GM19099 (cell line): ENCODE results near the gene TMEM31.

Source experiments
- POLR2A ChIP-seq: IDR thresholded peaks from 3 replicates; pipeline ENCODE4 v1.6.1; 2011; ENCODE audit warnings: low read depth; ENCODE audit not compliant: insufficient read length; ENCODE audit errors: extremely low read depth

Gene TMEM31

DNA sequence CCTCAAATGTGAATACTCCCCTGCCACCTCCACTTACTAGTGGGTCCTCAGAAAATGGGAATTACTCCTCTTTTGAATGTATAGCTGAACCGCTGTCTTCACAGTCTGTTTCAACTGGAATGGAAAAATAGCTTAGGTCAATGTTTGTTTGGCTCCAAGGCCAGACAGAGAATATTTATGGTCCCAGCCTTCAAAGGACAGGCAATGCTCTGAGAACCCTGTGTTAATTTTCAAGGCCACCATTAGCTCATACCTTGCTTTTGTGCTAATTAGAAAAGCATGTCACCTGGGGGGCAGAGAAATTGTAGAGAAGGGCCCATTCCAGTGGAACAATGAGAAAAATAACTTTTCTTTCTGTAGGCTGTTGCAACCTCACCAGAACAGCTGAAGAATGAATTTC lies 19.6 kb upstream of the TMEM31 start:
- no peak for TF ChIP-seq POLR2A

DNA sequence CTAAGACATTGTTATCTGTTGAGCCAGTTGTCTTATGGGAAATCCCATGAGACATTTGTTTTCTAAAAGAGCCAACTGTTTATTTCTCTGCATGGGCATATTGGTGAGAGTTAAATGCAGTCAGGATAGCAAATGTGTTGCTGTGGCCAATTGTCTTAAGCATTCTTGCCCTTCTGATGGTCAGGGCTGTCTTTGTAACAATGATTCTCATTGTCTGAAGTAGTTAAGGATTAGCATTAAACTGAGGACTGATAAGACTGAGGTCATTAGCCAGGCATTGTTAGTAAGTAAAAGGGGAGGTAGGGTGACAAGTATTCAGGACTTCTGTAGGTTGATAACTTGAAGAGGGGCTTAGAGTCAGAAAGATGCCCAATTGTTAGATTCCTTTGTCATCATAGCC lies 13.0 kb upstream of the TMEM31 start:
- no peak for TF ChIP-seq POLR2A

DNA sequence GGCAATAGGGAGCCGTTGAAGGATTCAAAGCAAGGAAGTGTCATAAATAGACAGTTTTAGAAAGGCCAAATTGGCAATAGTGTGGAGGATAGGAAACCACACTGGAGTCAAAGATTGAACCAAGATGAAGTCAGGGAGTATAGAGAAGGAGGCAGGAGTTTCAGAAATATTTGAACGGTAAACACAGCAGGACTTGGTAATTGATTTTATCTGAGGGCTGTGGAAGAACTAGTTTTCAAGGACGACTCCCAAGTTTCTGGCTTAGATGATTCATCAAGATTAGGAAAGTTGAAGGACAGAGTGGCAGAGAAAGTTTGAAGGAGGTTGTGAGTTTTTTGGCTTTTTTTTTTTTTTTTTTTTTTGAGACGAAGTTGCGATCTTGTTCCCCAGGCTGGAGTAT lies 11.5 kb upstream of the TMEM31 start:
- TF ChIP-seq POLR2A: no peak

DNA sequence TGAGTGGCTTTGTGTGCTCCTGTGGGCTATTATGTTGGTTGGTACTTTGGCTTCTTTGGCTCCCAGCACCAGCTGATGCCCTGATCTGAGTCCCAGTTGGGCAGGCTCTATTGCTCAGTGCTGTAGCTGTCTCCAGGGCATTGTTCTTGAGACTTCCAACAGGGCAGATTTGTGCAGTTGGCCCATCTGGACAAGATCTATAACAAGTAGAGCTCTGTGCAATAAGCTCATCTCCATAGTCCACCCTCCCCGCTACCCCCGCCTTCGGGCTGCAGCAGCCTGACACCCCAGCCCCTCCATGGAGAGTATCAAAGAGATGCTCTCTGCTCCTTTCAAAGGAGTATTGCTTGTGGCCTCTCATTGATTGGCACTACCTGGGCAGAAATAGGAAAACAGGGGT lies 5.8 kb upstream of the TMEM31 start:
- TF ChIP-seq POLR2A: no peak

DNA sequence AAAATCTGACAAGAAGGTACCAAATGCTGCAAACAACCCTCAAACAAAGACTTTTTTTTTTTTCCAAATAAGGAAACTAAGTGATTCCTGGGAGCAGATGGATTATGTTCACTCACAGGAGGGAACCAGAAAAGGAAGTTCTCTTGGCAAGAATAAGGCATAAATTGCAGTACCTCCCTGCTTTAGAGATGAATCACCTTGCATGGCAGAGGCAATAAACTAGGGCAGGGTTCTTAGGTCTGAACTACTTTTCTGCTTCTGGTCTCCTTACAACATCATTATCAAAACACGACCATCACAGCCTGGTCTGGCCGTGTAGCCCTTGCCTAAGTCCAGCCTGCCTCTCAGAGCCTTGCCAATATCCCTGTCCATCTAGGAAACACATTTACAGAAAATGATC lies 6.3 kb downstream of the TMEM31 start:
- no peak for TF ChIP-seq POLR2A

DNA sequence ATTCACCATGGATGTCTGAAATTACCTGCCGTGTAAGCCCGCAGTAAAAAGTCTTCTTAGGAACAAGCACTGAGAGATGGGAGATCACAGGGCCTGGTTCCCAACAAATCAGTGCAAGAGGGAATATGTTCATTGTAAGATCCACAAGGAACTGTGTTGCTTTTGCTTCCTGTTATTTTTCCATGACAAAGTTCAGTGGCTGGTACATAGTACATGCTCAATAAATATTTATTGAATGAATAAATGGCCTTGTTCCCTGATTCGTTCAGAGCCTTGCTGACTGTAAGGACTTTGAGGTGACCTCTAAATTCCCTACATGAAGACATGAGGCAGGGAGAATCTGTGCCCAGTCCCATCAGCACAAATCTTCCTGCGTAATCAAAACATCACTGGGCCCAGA lies 7.4 kb downstream of the TMEM31 start:
- no peak for TF ChIP-seq POLR2A

DNA sequence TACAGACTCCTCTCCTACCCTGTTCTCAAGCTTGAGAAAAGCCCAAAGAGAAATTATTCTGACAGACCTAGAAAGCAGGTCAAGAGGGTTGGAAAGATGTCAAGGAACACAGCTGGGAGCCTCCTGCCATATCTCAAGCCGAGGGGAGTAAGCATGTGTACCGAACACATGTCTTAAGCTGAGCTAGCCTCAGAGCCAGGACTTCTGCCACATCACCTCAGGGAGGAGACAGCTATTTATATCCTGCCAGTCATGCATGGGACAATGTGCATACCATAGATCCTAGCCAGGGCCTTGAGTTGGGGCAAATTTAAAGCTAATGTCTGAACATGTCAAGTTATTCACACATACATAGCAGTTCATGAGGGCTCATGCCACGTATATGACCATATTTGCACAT lies 11.8 kb downstream of the TMEM31 start:
- TF ChIP-seq POLR2A: no peak

DNA sequence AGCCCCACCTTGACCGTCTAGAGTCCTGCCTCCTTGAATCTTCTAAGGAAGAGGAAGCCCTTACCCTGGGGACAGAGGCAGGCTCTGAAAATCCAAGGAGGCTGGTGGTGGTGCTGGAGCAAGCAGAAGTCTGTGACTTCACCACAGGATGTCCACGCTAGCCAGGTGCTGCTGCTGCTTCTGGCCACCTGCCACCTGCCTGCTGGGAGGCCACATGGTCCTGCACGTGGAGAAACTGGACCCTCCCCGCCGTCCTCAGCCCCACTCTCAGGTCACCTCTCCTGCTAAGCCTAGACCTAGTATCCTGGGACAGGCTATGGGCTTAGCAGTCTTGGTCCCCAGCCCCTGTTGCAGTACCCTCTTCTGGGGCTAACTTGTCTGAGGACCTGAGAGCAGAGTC lies 15.8 kb downstream of the TMEM31 start:
- TF ChIP-seq POLR2A: no peak

DNA sequence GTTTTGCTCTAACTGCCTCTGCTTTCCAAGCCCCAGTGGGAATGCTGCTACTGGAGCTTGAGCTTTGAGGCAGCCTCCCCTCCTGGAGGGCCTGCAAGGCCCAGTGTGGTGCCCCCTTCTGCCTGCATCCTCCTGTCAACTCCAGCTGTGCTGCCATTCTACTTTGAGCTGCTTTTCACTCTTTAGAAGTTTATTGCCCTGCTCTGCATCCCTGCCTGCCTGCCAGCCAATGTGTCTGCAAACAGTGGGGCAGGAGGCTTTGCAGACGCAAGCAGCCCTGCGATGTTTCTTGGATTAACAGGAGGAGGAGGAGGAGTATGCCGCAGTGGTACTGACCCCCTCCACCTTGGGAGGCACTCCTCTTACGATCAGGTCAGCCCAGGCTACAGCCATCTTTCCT lies 16.4 kb downstream of the TMEM31 start:
- TF ChIP-seq POLR2A: no peak

DNA sequence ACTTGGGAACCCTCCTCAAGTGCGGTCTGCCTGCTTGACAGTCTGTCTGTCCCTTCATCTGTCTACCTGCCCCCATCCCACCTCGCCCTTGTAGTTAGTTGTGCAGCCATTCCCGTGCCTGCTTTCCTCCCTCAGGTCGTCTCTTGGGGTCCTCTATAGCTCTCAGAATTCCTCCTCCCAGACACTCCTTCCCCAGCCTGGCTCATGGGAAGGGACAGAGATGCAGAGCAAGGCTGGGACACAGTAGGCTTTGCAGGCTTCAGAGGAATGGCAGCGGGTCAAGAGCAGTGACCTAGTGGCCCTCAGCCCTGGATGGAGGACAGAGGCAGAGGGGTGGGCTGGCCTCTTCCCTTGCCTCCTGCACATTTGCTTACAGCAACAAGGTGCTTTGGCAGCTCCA lies 18.3 kb downstream of the TMEM31 start:
- no peak for TF ChIP-seq POLR2A

DNA sequence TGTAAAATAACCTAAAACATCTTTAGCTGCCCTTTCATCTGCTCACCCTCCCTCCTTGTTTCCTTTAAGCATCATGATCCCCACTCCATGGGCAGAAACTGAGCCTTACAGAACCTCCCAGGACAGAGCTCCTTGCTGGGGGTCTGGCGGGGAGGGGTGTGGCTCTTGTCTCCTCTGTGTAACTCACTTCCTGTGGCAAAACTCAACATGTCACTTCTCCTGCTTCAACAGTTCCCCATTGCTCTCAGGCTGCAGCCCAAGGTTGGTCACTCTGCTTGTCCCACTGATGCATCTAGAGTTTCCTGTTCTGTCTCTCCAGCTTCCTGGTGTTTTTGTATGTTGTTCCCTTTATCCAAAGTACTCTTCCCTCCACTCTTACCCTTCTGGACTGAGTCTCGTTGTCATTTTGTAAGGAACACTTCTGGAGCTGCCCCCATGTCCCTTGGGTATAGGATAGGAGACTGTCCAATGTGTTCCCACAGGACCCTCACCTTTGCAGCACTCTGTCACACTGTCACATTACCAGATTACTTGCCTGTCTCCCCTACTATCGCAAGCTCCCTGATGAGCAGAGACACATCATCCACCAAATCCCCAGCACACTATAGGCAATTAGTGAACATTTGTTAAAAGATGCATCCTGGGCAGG lies 19.6 kb downstream of the TMEM31 start:
- no peak for TF ChIP-seq POLR2A

DNA sequence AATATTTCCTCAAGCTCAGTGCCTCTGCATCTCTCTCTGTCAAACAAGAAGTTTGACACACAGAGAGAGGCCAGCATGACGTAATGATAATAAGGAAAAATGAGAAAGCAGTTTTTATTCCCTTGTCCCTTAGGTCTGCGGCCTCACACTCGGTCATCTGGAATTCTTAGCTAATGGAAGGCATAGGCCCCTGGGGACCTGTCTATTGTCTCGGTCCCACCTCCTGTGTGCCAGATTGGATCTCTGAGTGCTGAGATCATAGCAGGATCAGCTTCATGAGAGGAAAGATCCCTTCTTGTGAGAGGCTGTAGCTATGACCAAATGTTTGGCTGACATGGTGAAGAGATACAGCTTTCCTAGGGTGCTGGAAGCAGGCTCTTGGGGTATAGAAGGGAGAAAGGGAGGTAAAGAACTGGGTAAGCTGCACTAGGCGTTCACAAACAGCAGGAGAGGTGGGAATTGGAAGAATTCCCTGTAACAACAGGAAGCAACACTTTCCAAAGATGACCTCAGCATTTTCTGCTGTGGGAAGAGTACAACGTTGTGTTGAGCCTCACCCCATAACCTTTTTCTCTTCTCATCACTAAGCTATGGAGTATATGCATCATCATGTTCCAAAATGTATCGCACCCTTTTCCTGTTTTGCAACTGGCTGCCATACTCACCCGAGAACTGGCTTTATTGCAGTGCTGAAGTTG lies 20.2 kb downstream of the TMEM31 start:
- no peak for TF ChIP-seq POLR2A

DNA sequence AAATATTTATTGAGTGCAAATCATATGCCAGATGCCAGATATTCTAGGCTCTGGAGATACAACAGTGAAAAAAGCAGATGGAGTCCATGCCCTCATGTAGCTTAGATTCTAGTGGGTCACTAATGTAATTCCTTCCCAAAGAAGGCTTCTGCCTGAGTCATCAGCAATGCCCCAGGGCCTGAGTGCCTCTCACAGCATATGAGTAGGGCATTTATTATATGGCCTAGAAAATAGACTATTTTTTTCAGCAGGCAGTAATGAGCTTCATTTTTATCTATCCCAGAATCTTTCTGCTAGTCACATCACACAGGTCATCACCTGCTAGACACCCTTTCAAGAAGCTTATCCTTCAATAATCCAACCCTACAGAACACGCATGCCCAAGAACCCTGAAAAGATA lies 22.3 kb downstream of the TMEM31 start:
- TF ChIP-seq POLR2A: no peak

DNA sequence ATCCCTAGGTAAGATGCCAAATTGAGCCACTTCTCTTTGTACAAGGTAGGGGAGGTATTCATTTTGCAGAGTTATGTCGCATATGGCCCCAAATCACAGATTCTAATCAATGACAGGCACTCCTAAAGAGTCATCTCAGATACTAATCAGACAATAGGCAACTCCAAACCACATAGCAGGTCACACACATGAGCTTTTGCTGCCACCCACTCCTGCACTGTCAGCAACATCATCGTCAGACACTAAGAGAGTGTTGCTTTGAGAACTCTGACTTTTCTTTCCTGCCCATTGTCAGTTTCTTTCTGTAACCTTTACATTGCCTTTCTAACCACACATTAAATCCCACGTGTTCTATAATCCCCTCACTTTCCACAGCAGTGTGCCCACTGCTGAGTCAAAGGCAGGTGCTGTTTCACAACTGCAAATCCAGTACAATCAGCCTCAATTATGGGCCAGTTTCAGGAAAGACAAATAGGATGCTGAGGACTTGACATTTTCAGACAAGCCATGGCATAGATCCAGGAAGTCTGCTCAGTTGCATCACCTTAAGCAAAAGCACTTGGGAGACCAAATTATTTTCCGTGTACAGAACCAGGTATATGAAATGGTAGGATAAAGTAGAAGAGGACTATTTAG lies 23.5 kb downstream of the TMEM31 start:
- TF ChIP-seq POLR2A: no peak

DNA sequence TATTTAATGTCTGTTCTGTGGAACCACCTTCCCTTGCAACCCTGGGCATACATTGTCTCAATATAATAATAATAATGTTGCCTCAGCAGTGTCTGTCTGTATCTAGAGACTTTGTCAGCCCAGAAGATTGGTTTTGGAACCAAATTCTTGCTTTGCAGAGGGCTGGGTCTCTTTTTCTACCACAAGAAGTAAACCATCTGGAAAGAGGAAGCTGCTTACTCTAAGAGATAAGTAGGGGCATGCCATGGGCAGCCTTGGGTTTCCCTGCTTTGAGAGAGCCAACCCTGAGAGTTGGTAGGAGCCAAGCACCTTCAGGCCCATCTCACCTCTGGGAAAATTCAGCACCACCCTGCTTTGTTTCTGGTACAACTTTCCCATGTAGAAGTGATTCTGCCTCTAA lies 27.0 kb downstream of the TMEM31 start:
- TF ChIP-seq POLR2A: no peak

DNA sequence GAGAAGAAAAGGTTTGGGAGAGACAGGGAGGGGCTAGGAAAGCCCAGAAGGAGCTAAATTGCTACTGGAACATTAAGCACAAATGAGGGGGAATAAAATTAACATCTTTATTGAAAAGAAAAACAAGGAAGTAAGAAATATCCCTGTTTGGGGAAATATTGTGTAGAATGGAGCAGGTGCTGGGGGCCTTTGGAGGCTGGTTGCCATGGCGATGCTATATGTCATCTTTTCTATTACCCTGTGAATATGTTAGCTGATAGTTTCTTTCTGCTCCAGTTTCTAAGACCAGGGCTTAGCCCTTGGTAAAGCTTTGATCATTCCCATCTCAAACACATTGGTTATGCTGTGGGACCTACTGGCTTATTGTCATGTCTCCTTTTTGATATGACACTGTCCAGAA lies 28.7 kb downstream of the TMEM31 start:
- TF ChIP-seq POLR2A: no peak
